Measurements from ENCODE around the gene ALG10. TPM values are rescaled to one million over a fixed set of nuclear protein-coding genes. Genes with fewer than 3 reads are reported as not detected.
"Not testable (repeated sequence)": the region's sequence is repeated elsewhere in the genome, so short reads cannot be mapped to it uniquely, and the experiment has no call there.

ALG10 gene
- total RNA-seq, 2 donors from 2014 or later, result 21.6 to 33.2 TPM

DNA sequence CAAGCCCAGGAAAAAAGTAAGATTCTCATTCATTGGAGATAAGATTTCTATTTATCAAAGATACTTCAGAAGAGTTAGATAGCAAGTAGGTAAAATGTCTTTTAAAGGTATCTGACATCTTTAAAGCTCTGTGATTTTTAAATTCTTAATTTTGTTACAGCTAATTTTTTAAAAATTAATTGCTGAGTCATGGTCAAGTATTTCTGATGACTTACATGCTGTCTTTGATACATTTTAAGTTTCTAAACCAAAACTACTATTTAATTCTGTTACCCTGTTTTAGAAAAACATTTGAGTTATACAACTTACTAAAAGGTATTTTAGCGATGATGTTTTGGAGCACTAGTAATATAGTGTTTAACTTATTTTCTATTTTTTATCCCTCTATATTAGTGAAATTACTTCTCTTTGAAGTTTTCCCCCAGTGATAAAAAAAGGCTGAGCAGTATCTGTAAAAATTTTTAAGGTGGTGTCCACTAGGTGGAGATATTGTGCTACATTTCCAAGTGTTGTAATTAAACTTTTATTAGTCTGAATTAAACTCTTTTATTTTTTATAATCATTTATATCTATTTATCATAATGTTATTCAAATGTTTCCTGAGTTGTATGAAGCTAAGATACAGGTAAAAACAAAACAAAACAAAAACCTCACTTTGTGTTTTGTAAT is 11.5 kb downstream of the ALG10 start:
- peaks cover 5% of the 10 kb centered on the region for H3K36me3 Mint-ChIP-seq (ENCODE audit: low read depth)
- TF ChIP-seq, protein P1, sequence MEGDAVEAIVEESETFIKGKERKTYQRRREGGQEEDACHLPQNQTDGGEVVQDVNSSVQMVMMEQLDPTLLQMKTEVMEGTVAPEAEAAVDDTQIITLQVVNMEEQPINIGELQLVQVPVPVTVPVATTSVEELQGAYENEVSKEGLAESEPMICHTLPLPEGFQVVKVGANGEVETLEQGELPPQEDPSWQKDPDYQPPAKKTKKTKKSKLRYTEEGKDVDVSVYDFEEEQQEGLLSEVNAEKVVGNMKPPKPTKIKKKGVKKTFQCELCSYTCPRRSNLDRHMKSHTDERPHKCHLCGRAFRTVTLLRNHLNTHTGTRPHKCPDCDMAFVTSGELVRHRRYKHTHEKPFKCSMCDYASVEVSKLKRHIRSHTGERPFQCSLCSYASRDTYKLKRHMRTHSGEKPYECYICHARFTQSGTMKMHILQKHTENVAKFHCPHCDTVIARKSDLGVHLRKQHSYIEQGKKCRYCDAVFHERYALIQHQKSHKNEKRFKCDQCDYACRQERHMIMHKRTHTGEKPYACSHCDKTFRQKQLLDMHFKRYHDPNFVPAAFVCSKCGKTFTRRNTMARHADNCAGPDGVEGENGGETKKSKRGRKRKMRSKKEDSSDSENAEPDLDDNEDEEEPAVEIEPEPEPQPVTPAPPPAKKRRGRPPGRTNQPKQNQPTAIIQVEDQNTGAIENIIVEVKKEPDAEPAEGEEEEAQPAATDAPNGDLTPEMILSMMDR (conservative IDR thresholded peaks at IDR 0.05), result peak; percentile 93
- no peaks in the 10 kb centered on the region for H3K27me3 Mint-ChIP-seq (ENCODE audit: insufficient read depth)
- no peak for DNase-seq
- Histone ChIP-seq H3K36me3 (ENCODE audit: control insufficient read depth, insufficient read depth, low read length) (no peaks in the 10 kb centered on the region), H3K9ac (ENCODE audit: extremely low read depth, low read length, poor library complexity, severe bottlenecking) (no peak overlapping the region), H3K9me3 (ENCODE audit: control insufficient read depth, low read length) (no peaks in the 10 kb centered on the region), H3K4me1 (ENCODE audit: control insufficient read depth, insufficient read depth, low read length) (no peaks in the 10 kb centered on the region), H3K27me3 (ENCODE audit: control insufficient read depth, insufficient read depth, low read length, poor library complexity, severe bottlenecking) (no peaks in the 10 kb centered on the region), H3K4me3 (ENCODE audit: low read length) (no peak overlapping the region), H3K27ac (ENCODE audit: low read depth, low read length) (no peak overlapping the region)
- H3K9me3 Mint-ChIP-seq, result peaks cover 7% of the 10 kb centered on the region
- no peaks in the 10 kb centered on the region for H3K4me1 Mint-ChIP-seq
- H3K4me3 Mint-ChIP-seq, result no peak overlapping the region
- H3K27ac Mint-ChIP-seq, result no peak overlapping the region
- WGBS, 2 experiments (ENCODE audit: insufficient coverage in 1 of 2, insufficient read length in 1 of 2), result no CpG with 5 or more reads among the region's 1 CpG

DNA sequence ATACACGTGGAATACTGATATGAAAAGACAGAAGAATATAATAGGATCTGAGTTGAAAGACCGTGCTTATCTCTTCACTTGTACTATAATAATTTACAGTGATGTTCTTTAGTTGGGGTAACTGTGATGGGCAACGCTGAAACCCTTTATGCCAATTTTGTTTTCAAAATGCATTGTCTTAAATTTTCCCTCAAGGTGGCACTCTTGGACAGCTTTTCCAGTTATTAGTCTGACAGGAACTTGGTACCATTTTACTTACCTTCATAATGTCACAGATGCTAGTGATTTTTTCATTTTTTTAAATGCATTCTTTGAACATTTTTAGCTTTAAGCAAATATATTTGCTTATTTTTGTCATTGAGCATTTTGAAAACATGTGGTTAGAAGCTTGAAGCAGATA is 16.1 kb downstream of the ALG10 start:
- H3K27me3 ChIP-seq (ENCODE audit: control insufficient read depth, insufficient read depth, low read length, poor library complexity, severe bottlenecking); H3K4me1 ChIP-seq (ENCODE audit: control insufficient read depth, insufficient read depth, low read length); DNase-seq; H3K27ac ChIP-seq (ENCODE audit: low read depth, low read length); H3K27ac Mint-ChIP-seq; H3K9ac ChIP-seq (ENCODE audit: extremely low read depth, low read length, poor library complexity, severe bottlenecking); H3K4me3 ChIP-seq (ENCODE audit: low read length); H3K4me1 Mint-ChIP-seq; H3K36me3 ChIP-seq (ENCODE audit: control insufficient read depth, insufficient read depth, low read length); H3K4me3 Mint-ChIP-seq; H3K27me3 Mint-ChIP-seq (ENCODE audit: insufficient read depth); H3K9me3 ChIP-seq (ENCODE audit: control insufficient read depth, low read length); H3K36me3 Mint-ChIP-seq (ENCODE audit: low read depth): not testable (repeated sequence)
- peaks cover 34% of the 10 kb centered on the region for H3K9me3 Mint-ChIP-seq
- WGBS, 2 experiments (ENCODE audit: insufficient coverage in 1 of 2, insufficient read length in 1 of 2), result 93 to 100% methylated on average over 1 to 3 of the region's 3 CpGs
- TF ChIP-seq, protein P1 (conservative IDR thresholded peaks at IDR 0.05), result peak; percentile 33

DNA sequence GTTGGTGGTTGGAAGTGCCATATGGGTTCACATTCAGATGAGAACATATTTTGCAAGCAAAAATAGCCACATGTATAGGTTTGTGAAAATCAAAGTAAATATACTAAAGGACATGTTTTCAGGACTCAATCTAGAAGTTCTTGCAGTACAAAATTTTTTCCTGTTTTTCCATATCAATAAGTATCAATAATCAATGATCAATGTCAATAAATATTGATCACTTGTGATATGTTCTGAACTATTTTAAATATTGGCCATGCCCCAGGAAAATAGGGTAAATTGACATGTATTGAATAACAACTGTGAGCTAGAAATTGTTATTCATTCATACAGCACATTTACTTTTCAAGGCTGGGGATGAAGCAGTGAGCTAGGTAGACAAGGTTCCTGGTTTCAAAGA is 24.3 kb downstream of the ALG10 start:
- DNase-seq, result no peak
- Histone ChIP-seq H3K4me1 (ENCODE audit: control insufficient read depth, insufficient read depth, low read length) (no peaks in the 10 kb centered on the region), H3K36me3 (ENCODE audit: control insufficient read depth, insufficient read depth, low read length) (no peaks in the 10 kb centered on the region), H3K4me3 (ENCODE audit: low read length) (no peak overlapping the region), H3K9me3 (ENCODE audit: control insufficient read depth, low read length) (peaks cover 46% of the 10 kb centered on the region), H3K27me3 (ENCODE audit: control insufficient read depth, insufficient read depth, low read length, poor library complexity, severe bottlenecking) (no peaks in the 10 kb centered on the region), H3K9ac (ENCODE audit: extremely low read depth, low read length, poor library complexity, severe bottlenecking) (no peak overlapping the region), H3K27ac (ENCODE audit: low read depth, low read length) (no peak overlapping the region)
- Mint-ChIP-seq H3K4me1 (no peaks in the 10 kb centered on the region), H3K27me3 (ENCODE audit: insufficient read depth) (no peaks in the 10 kb centered on the region), H3K9me3 (peaks cover 86% of the 10 kb centered on the region), H3K36me3 (ENCODE audit: low read depth) (peaks cover 2% of the 10 kb centered on the region), H3K4me3 (no peak overlapping the region), H3K27ac (no peak overlapping the region)
- TF ChIP-seq, protein P1 (conservative IDR thresholded peaks at IDR 0.05), result no peak

DNA sequence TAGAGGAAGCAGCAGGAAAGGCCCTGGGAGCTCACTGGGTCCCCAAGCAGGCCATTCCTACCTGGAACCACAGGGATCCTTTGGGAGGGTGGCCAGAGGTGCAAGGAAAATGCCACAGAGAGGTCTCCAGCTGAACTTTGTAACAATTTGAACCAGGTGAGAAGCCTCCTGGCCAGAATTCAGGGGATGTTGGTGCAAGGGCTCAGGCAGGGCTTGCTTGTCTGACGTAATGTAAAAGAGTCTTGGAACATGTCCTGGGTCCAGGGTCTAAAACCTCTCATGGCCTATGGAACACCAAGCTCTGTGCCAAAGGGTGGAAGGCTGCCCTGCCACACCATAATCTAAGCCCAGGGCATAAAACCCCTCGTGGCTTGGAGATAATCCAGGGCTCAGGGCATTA is 25.6 kb downstream of the ALG10 start:
- H3K4me3 Mint-ChIP-seq; H3K9ac ChIP-seq (ENCODE audit: extremely low read depth, low read length, poor library complexity, severe bottlenecking); H3K36me3 Mint-ChIP-seq (ENCODE audit: low read depth); H3K27me3 ChIP-seq (ENCODE audit: control insufficient read depth, insufficient read depth, low read length, poor library complexity, severe bottlenecking); DNase-seq; H3K27ac Mint-ChIP-seq; H3K4me3 ChIP-seq (ENCODE audit: low read length); H3K27me3 Mint-ChIP-seq (ENCODE audit: insufficient read depth); H3K36me3 ChIP-seq (ENCODE audit: control insufficient read depth, insufficient read depth, low read length); H3K4me1 ChIP-seq (ENCODE audit: control insufficient read depth, insufficient read depth, low read length); H3K4me1 Mint-ChIP-seq; H3K27ac ChIP-seq (ENCODE audit: low read depth, low read length): not testable (repeated sequence)
- WGBS, 2 experiments (ENCODE audit: insufficient coverage in 1 of 2, insufficient read length in 1 of 2), result 85 to 100% methylated on average over 1 to 2 of the region's 2 CpGs
- peaks cover 47% of the 10 kb centered on the region for H3K9me3 ChIP-seq (ENCODE audit: control insufficient read depth, low read length)
- peaks cover 92% of the 10 kb centered on the region for H3K9me3 Mint-ChIP-seq

All from endodermal cell (in vitro differentiated cells).